SK-N-SH treated with all-trans-retinoic acid at 6 μM for 48 hours (cell line): ENCODE data around the gene SV2B.

Source experiments
- ATAC-seq: fragments of 200-7000 bp; cut with Tn5 transposase; 3 replicates; pipeline ENCODE4 v1.9.1; 2020; ENCODE audit warnings: mild to moderate bottlenecking, moderate library complexity
- ARNTL ChIP-seq: fragments of 450-650 bp; formaldehyde crosslinking; IDR thresholded peaks from 2 replicates; pipeline ENCODE4 v1.5.0; 2020; ENCODE audit warnings: low read depth, mild to moderate bottlenecking, moderate library complexity, borderline replicate concordance
- BACH2 ChIP-seq: fragments of 250-450 bp; sonication (Bioruptor Pico); IDR thresholded peaks from 2 replicates; pipeline ENCODE4 v1.9.0; 2021; ENCODE audit warnings: mild to moderate bottlenecking, borderline replicate concordance
- CSDC2 ChIP-seq: fragments of 250-450 bp; sonication (Bioruptor Pico); IDR thresholded peaks from 2 replicates; pipeline ENCODE4 v1.5.0; 2020; ENCODE audit warnings: mild to moderate bottlenecking, moderate library complexity
- CSRNP3 ChIP-seq: fragments of 250-450 bp; sonication (Bioruptor Pico); IDR thresholded peaks from 2 replicates; pipeline ENCODE4 v1.5.1; 2021; ENCODE audit warnings: mild to moderate bottlenecking, moderate library complexity
- ESRRG ChIP-seq: fragments of 250-450 bp; sonication (Bioruptor Pico); IDR thresholded peaks from 2 replicates; pipeline ENCODE4 v1.6.1; 2021; ENCODE audit warnings: mild to moderate bottlenecking
- GLIS3 ChIP-seq: fragments of 250-450 bp; sonication (Bioruptor Pico); IDR thresholded peaks from 2 replicates; pipeline ENCODE4 v1.5.0; 2020; ENCODE audit warnings: mild to moderate bottlenecking, moderate library complexity
- ISL1 ChIP-seq: fragments of 250-450 bp; sonication (Bioruptor Pico); IDR thresholded peaks from 2 replicates; pipeline ENCODE4 v2.1.2; 2022; ENCODE audit warnings: mild to moderate bottlenecking, moderate library complexity
- OSR1 ChIP-seq: fragments of 250-450 bp; sonication (Bioruptor Pico); IDR thresholded peaks from 2 replicates; pipeline ENCODE4 v1.8.0; 2022; ENCODE audit warnings: moderate library complexity, mild to moderate bottlenecking, inconsistent platforms
- PATZ1 ChIP-seq: fragments of 250-450 bp; sonication (Bioruptor Pico); IDR thresholded peaks from 2 replicates; pipeline ENCODE4 v1.8.0; 2020; ENCODE audit warnings: mild to moderate bottlenecking, moderate library complexity, borderline replicate concordance
- POU6F1 ChIP-seq: fragments of 250-450 bp; sonication (Bioruptor Pico); IDR thresholded peaks from 2 replicates; pipeline ENCODE4 v1.8.0; 2021; ENCODE audit warnings: low read depth, mild to moderate bottlenecking, moderate library complexity, borderline replicate concordance
- PPARA ChIP-seq: fragments of 250-450 bp; sonication (Bioruptor Pico); IDR thresholded peaks from 2 replicates; pipeline ENCODE4 v1.5.0; 2020; ENCODE audit warnings: mild to moderate bottlenecking, borderline replicate concordance
- RARB ChIP-seq: fragments of 250-450 bp; sonication (Bioruptor Pico); IDR thresholded peaks from 2 replicates; pipeline ENCODE4 v1.8.0; 2021; ENCODE audit warnings: mild to moderate bottlenecking, moderate library complexity
- SNAI2 ChIP-seq: fragments of 250-450 bp; sonication (Bioruptor Pico); IDR thresholded peaks from 2 replicates; pipeline ENCODE4 v1.5.0; 2020; ENCODE audit warnings: mild to moderate bottlenecking, moderate library complexity
- TCF4 ChIP-seq: fragments of 250-450 bp; sonication (Bioruptor Pico); IDR thresholded peaks from 2 replicates; pipeline ENCODE4 v1.8.0; 2021; ENCODE audit warnings: mild to moderate bottlenecking, moderate library complexity, borderline replicate concordance
- TOX ChIP-seq: fragments of 250-450 bp; sonication (Bioruptor Pico); IDR thresholded peaks from 2 replicates; pipeline ENCODE4 v1.8.0; 2021; ENCODE audit warnings: mild to moderate bottlenecking, moderate library complexity, borderline replicate concordance
- TSHZ2 ChIP-seq: fragments of 250-450 bp; sonication (Bioruptor Pico); IDR thresholded peaks from 2 replicates; pipeline ENCODE4 v1.5.0; 2020; ENCODE audit warnings: mild to moderate bottlenecking, moderate library complexity
- ZC3H10 ChIP-seq: fragments of 250-450 bp; sonication (Bioruptor Pico); IDR thresholded peaks from 2 replicates; pipeline ENCODE4 v1.5.1; 2021; ENCODE audit warnings: mild to moderate bottlenecking, moderate library complexity
- ZFP3 ChIP-seq: fragments of 250-450 bp; sonication (Bioruptor Pico); IDR thresholded peaks from 2 replicates; pipeline ENCODE4 v1.5.0; 2020; ENCODE audit warnings: mild to moderate bottlenecking, moderate library complexity
- ZFP30 ChIP-seq: fragments of 450-650 bp; formaldehyde crosslinking; IDR thresholded peaks from 2 replicates; pipeline ENCODE4 v1.5.0; 2022; ENCODE audit warnings: mild to moderate bottlenecking, moderate library complexity
- ZNF565 ChIP-seq: fragments of 450-650 bp; formaldehyde crosslinking; conservative IDR thresholded peaks from 2 replicates; pipeline ENCODE4 v1.5.0; 2020; ENCODE audit warnings: low read depth, mild to moderate bottlenecking, moderate library complexity
- ZNF8 ChIP-seq: fragments of 450-650 bp; formaldehyde crosslinking; IDR thresholded peaks from 2 replicates; pipeline ENCODE4 v1.5.0; 2020; ENCODE audit warnings: mild to moderate bottlenecking, moderate library complexity

Gene SV2B

GRCh38 chr15:91308199-91308598 is 208.1 kb downstream of the SV2B start (continued):
- TF ChIP-seq CSRNP3 (CRISPR knock-in tag) (no peak), ESRRG (CRISPR knock-in tag) (no peak), PATZ1 (CRISPR knock-in tag) (no peak), OSR1 (CRISPR knock-in tag) (no peak), ARNTL (CRISPR knock-in tag) (no peak), ZNF565 (CRISPR knock-in tag) (no peak), CSDC2 (CRISPR knock-in tag) (no peak), GLIS3 (CRISPR knock-in tag) (no peak)
- TF ChIP-seq, all 23 proteins: peak for 0

GRCh38 chr15:91308855-91309254 is 208.8 kb downstream of the SV2B start:
- TF ChIP-seq SNAI2 (CRISPR knock-in tag) (no peak), PPARA (no peak), CSDC2 (CRISPR knock-in tag) (no peak), PATZ1 (CRISPR knock-in tag) (no peak), ZFP30 (CRISPR knock-in tag) (no peak), ISL1 (CRISPR knock-in tag) (no peak), RARB (CRISPR knock-in tag) (no peak), ZNF565 (CRISPR knock-in tag) (no peak), BACH2 (CRISPR knock-in tag) (no peak), ZC3H10 (no peak), TOX (CRISPR knock-in tag) (no peak), TSHZ2 (no peak), ESRRG (CRISPR knock-in tag) (no peak), ZNF8 (CRISPR knock-in tag) (no peak), POU6F1 (CRISPR knock-in tag) (no peak), GLIS3 (CRISPR knock-in tag) (no peak), TCF4 (CRISPR knock-in tag) (no peak), OSR1 (CRISPR knock-in tag) (no peak)
- no peak for ATAC-seq

- TF ChIP-seq ARNTL (CRISPR knock-in tag), result no peak
- no peak for TF ChIP-seq PPARA
- no peak for TF ChIP-seq GLIS3 (CRISPR knock-in tag)
- TF ChIP-seq ZNF8 (CRISPR knock-in tag), result no peak
- no peak for TF ChIP-seq BACH2 (CRISPR knock-in tag)
- no peak for TF ChIP-seq ESRRG (CRISPR knock-in tag)
- no peak for TF ChIP-seq ISL1 (CRISPR knock-in tag)
- TF ChIP-seq CSRNP3 (CRISPR knock-in tag), result no peak
- TF ChIP-seq TOX (CRISPR knock-in tag), result no peak
- no peak for TF ChIP-seq CSDC2 (CRISPR knock-in tag)
- no peak for TF ChIP-seq ZFP3 (CRISPR knock-in tag)
- no peak for TF ChIP-seq SNAI2 (CRISPR knock-in tag)
- no peak for TF ChIP-seq ZFP30 (CRISPR knock-in tag)
- no peak for ATAC-seq
Measured at GRCh38 chr15:91311986-91312385, 211.9 kb downstream of the SV2B start.
